Stimulated activated naive B cell treated with anti-CD40 and anti-IgM and Interleukin-4, amounts not matched to agents 10 μg/mL and 1 μg/mL and 100 μg/mL, for 72 hours (primary cell): ENCODE measurements around the gene SLC35F1.

Experiments
- ATAC-seq, 2 donors: fragments of 150-1000 bp; cut with Tn5 transposase; replicated peaks; 2 replicates each; pipeline ENCODE4 v1.10.0; 2021; ENCODE audit warnings: moderate library complexity in 1 of 2
- DNase-seq: peaks from one replicate; pipeline ENCODE4 v3.0.0; 2021
- H3K27ac Mint-ChIP-seq: one replicate; pipeline ENCODE4 v1.8.0; 2022; ENCODE audit warnings: mild to moderate bottlenecking, mixed read lengths
- H3K27me3 Mint-ChIP-seq, 2 donors: one replicate each; pipeline ENCODE4 v1.8.0; 2022; ENCODE audit warnings: mixed read lengths in 2 of 2
- H3K36me3 Mint-ChIP-seq, 2 donors: one replicate each; pipeline ENCODE4 v1.8.0; 2022; ENCODE audit warnings: mixed read lengths in 2 of 2, mild to moderate bottlenecking in 1 of 2
- H3K4me1 Mint-ChIP-seq, 2 donors: one replicate each; pipeline ENCODE4 v1.8.0; 2022; ENCODE audit warnings: mixed read lengths in 2 of 2, mild to moderate bottlenecking in 1 of 2
- H3K4me3 Mint-ChIP-seq, 2 donors: one replicate each; pipeline ENCODE4 v1.8.0; 2022; ENCODE audit warnings: mild to moderate bottlenecking in 2 of 2, mixed read lengths in 2 of 2, moderate library complexity in 1 of 2
- H3K9me3 Mint-ChIP-seq, 2 donors: one replicate each; pipeline ENCODE4 v1.8.0; 2022; ENCODE audit warnings: mixed read lengths in 2 of 2, mild to moderate bottlenecking in 1 of 2

The SLC35F1 gene

DNA sequence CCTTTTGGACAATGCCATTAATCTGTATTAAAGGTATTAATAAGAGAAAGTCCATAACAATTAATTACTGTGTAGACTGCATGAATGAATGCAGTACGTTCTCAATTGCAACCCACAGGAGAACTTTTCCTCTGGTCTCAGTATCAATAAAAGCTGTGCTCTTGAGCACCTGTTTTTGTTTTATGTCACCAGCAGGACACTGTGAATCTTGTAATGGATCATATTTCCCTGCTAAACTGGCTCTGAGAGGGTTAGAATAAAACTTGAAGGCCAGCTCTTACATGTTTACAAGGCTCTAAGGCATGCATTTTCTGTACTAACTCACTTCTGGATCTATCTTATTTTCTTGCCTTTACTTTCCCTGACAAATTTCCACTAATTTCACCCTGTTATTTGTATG is 426.7 kb downstream of the SLC35F1 start:
- H3K4me3 Mint-ChIP-seq = no peak overlapping the region
- H3K9me3 Mint-ChIP-seq = peaks cover 0 to 15% of the 10 kb centered on the region in 2 donors
- H3K36me3 Mint-ChIP-seq = no peaks in the 10 kb centered on the region
- H3K4me1 Mint-ChIP-seq = no peaks in the 10 kb centered on the region
- DNase-seq = no peak
- ATAC-seq = no peak
- no peak overlapping the region for H3K27ac Mint-ChIP-seq
- no peaks in the 10 kb centered on the region for H3K27me3 Mint-ChIP-seq

- Mint-ChIP-seq H3K9me3 (peaks cover 4 to 22% of the 10 kb centered on the region in 2 donors), H3K27me3 (no peaks in the 10 kb centered on the region), H3K27ac (no peak overlapping the region), H3K4me1 (no peaks in the 10 kb centered on the region), H3K4me3 (no peak overlapping the region), H3K36me3 (no peaks in the 10 kb centered on the region)
- ATAC-seq (no peak), DNase-seq (no peak)
Observed at GRCh38 chr6:118334634-118335033, 427.6 kb downstream of the SLC35F1 start.

GRCh38 chr6:118335325-118335816 is 428.3 kb downstream of the SLC35F1 start:
- no peaks in the 10 kb centered on the region for H3K4me1 Mint-ChIP-seq
- DNase-seq = no peak
- H3K36me3 Mint-ChIP-seq = no peaks in the 10 kb centered on the region
- H3K27me3 Mint-ChIP-seq = no peaks in the 10 kb centered on the region
- H3K4me3 Mint-ChIP-seq = no peak overlapping the region
- ATAC-seq = no peak
- H3K27ac Mint-ChIP-seq = no peak overlapping the region
- H3K9me3 Mint-ChIP-seq = peaks cover 8 to 28% of the 10 kb centered on the region in 2 donors

- ATAC-seq = no peak
- DNase-seq = no peak
- Mint-ChIP-seq H3K4me3 (no peak overlapping the region), H3K27ac (no peak overlapping the region), H3K9me3 (peaks cover 9 to 23% of the 10 kb centered on the region in 2 donors), H3K36me3 (no peaks in the 10 kb centered on the region), H3K27me3 (peaks cover 0 to 12% of the 10 kb centered on the region in 2 donors), H3K4me1 (no peaks in the 10 kb centered on the region)
Observed at GRCh38 chr6:118344014-118344670, 437.1 kb downstream of the SLC35F1 start.

DNA sequence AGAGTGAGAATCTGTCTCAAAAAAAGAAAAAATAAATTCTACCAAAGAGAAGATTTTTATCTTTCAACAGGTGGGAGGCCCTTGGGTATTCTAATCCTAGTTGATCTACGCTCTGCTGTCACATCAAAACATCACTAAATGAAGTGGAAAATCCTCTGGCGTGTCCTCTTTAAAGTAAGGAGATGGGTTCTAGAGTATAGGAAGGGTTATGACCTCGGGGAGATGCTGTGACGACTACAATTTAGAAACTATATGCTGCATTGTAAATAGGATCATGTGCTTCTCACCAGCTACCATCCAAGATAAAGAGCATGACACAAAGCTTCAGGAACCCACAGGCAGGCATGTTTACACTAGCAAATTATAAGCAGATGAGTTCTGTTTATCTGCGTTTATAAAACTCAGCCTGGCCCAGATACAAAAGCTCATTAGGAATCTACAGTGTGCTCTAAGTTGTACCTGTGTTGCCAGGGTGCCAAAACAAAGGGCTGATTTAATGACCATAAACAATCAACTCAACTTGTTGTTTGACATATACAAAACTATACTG is 443.9 kb downstream of the SLC35F1 start:
- H3K4me1 Mint-ChIP-seq = peaks cover 5 to 13% of the 10 kb centered on the region in 2 donors
- no peak for DNase-seq
- H3K27ac Mint-ChIP-seq = no peak overlapping the region
- peaks cover 3 to 5% of the 10 kb centered on the region in 2 donors for H3K27me3 Mint-ChIP-seq
- no peaks in the 10 kb centered on the region for H3K36me3 Mint-ChIP-seq
- H3K9me3 Mint-ChIP-seq = peaks cover 0 to 3% of the 10 kb centered on the region in 2 donors
- H3K4me3 Mint-ChIP-seq = no peak overlapping the region
- ATAC-seq = no peak

DNA sequence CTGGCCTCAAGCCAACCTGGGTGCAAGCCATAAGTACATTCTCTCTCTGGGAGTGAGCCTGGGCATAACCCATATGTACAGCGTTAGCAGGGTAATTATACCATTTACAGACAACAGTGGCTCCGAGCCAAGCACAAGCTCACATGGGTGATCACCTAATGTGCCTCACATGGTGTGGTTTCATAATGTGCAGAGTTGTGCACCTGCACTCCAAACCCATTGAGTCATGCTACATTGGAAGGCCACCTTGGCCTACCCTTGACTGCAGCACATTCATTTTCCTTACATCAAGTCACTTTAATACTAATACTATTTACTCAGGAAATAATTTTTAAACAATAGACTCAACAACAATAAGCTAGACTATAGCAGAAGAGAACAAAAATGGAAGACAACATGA is 446.5 kb downstream of the SLC35F1 start:
- Mint-ChIP-seq H3K4me1 (peaks cover 5 to 13% of the 10 kb centered on the region in 2 donors), H3K4me3 (no peak overlapping the region), H3K9me3 (no peaks in the 10 kb centered on the region), H3K27ac (no peak overlapping the region), H3K27me3 (peaks cover 7 to 12% of the 10 kb centered on the region in 2 donors), H3K36me3 (no peaks in the 10 kb centered on the region)
- ATAC-seq = no peak
- no peak for DNase-seq

DNA sequence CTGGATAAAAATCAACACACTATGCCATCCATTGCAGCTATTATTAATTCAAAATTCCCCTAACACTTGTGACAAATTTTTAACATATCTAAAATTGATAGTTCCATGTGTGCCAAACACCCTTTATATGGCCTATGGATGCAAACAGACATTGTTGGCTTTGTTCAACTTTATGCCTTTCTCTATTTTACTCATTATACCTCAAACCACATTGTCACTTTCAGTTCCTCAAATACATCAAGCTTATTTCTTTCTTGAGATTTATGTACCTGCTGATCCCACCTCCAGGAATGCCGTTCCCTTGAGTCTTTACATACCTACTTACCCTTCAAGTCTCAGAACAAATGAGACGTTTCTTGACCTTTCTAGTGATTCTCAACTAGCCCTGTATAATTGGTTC is 447.6 kb downstream of the SLC35F1 start:
- Mint-ChIP-seq H3K9me3 (no peaks in the 10 kb centered on the region), H3K36me3 (no peaks in the 10 kb centered on the region), H3K27ac (no peak overlapping the region), H3K4me1 (peaks cover 5 to 13% of the 10 kb centered on the region in 2 donors), H3K27me3 (peaks cover 4 to 12% of the 10 kb centered on the region in 2 donors), H3K4me3 (no peak overlapping the region)
- DNase-seq (no peak), ATAC-seq (peak; percentile 92 to 96)

GRCh38 chr6:118356054-118356453 is 449.0 kb downstream of the SLC35F1 start:
- no peaks in the 10 kb centered on the region for H3K36me3 Mint-ChIP-seq

DNA sequence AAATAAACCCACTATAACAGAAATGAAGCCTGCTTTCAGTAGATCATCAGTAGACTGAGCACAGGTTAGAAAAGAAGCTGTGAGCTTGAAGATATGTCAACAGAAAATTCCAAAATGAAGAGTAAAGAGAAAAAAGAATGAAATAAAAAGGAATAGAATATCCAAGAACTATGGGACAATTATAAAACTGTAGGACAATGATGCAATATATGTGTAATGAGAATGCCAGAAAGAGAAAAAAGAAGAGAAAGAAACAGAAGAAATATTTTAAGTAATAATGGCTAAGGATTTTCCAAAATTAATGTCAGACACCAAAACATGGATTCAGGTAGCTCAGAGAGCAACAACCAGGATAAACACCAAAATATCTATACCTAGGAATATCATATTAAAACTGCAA is 449.6 kb downstream of the SLC35F1 start:
- Mint-ChIP-seq H3K9me3 (no peaks in the 10 kb centered on the region), H3K27me3 (peaks cover 4 to 12% of the 10 kb centered on the region in 2 donors), H3K4me3 (no peak overlapping the region), H3K4me1 (peaks cover 5 to 13% of the 10 kb centered on the region in 2 donors), H3K36me3 (no peaks in the 10 kb centered on the region), H3K27ac (no peak overlapping the region)
- ATAC-seq (no peak), DNase-seq (no peak)

More at GRCh38 chr6:118356054-118356453, 449.0 kb downstream of the SLC35F1 start:
- H3K4me1 Mint-ChIP-seq = peaks cover 5 to 13% of the 10 kb centered on the region in 2 donors
- H3K9me3 Mint-ChIP-seq = no peaks in the 10 kb centered on the region
- H3K4me3 Mint-ChIP-seq = no peak overlapping the region
- DNase-seq (no peak), ATAC-seq (no peak)
- H3K27me3 Mint-ChIP-seq = peaks cover 4 to 12% of the 10 kb centered on the region in 2 donors
- H3K27ac Mint-ChIP-seq = no peak overlapping the region
